ENCODE data around the gene GALNTL6.

- TF ChIP-seq POLR2A (IDR thresholded peaks at IDR 0.05; ENCODE audit: low read length) (no peak), GATA1 (IDR thresholded peaks at IDR 0.05; ENCODE audit: low read depth, low read length) (no peak)
Observed at GRCh38 chr4:173046144-173046543, 1232.9 kb downstream of the GALNTL6 start.
